ENCODE measurements around the gene RUFY1. TPM values are rescaled to one million over a fixed set of nuclear protein-coding genes. Genes with fewer than 3 reads are reported as not detected.

RUFY1 gene
- total and polyA plus RNA-seq, 10 of the 15 experiments (the other 5 are each of a cell fraction or from before 2014, with no cell fraction given): 5.7 to 36.3 (median 24.5) TPM

DNA sequence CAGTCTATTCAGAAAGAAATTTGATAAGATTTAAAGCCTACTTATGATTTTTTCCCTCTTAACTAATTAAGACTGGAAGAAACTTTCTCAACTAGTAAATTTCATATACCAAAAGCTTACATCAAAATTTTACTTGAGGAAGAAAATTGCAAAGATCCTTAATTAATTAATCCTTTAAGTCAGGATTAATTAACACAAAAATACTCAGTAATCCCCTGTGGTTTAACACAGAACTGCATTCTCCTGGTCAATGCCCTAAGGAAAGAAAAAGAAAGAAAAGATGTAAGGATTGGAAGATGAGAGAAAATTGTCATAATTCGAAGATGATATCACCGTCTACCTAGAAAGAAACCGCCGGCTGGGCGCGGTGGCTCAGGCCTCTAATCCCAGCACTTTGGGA, 17.3 kb upstream of the RUFY1 start:
- TF ChIP-seq IRF4 (IDR thresholded peaks at IDR 0.05; ENCODE audit: low read depth, low read length) (no peak), EED (IDR thresholded peaks at IDR 0.05; ENCODE audit: low read depth) (peak; percentile 23; the same call in 1 of the 2 replicates)
- Histone ChIP-seq H3K27ac (ENCODE audit: control insufficient read depth, insufficient read depth) (peak overlapping the region; percentile 70; the same call in 1 of the 2 replicates), H3K27me3 (replicated peaks in 1 of 2; ENCODE audit: control insufficient read depth in 2 of 2, insufficient read depth in 2 of 2, low read length in 1 of 2) (0 out of 4 replicates have a peak, but pooled peaks cover 0 to 2% of the 10 kb centered on the region in 2 experiments), H3K4me1 (ENCODE audit: control insufficient read depth, insufficient read depth, low read length) (peaks cover 5% of the 10 kb centered on the region; the same call in 1 of the 2 replicates), H3K36me3 (ENCODE audit: control insufficient read depth in 2 of 2, insufficient read depth in 2 of 2, low read length in 1 of 2) (no peaks in the 10 kb centered on the region), H3K79me2 (ENCODE audit: control insufficient read depth, insufficient read depth, low read length) (peaks cover 1% of the 10 kb centered on the region; the same call in 1 of the 2 replicates), H2AFZ (ENCODE audit: control insufficient read depth, low read depth, low read length) (no peak overlapping the region), H3K9ac (ENCODE audit: control insufficient read depth, insufficient read depth, low read length) (no peak overlapping the region), H3K4me3 (no peak overlapping the region), H3K9me3 (replicated peaks; ENCODE audit: control insufficient read depth, insufficient read depth, low read length) (no peaks in the 10 kb centered on the region; the same call in 2 of the 3 replicates), H4K20me1 (ENCODE audit: control insufficient read depth, insufficient read depth) (no peaks in the 10 kb centered on the region), H3K4me2 (ENCODE audit: control insufficient read depth, insufficient read depth) (no peak overlapping the region)
- intact Hi-C loops (cut with micrococcal nuclease; ENCODE audit: unreplicated experiment): no loop called here
- FAIRE-seq: no peak
- SMC1A ChIA-PET (ENCODE audit: uncharacterized antibody, unreplicated experiment): interaction anchor here (2.0 kb wide), 1 partner anchor 10 kb away, joined by 6 read pairs; no protein-coding TSS in a partner anchor
- no peak for DNase-seq (ENCODE audit: low read depth, low spot score)
- CTCF ChIA-PET: interaction anchor here (0.8 kb wide), 1 partner anchor 36 kb away, joined by 4 read pairs; no protein-coding TSS in a partner anchor
- no TSS peak for BruUV-seq (replicated peaks)
- in situ Hi-C loops (cut with MboI): no loop called here
- RAD21 ChIA-PET (ENCODE audit: unreplicated experiment): no interaction called here
- no peak for ATAC-seq
- 91% methylated on average over 6 of the region's 6 CpGs for WGBS (ENCODE audit: insufficient coverage, insufficient replicate concordance, low lambda C conversion rate, missing lambda C conversion rate)
- POLR2A ChIA-PET: no interaction called here

DNA sequence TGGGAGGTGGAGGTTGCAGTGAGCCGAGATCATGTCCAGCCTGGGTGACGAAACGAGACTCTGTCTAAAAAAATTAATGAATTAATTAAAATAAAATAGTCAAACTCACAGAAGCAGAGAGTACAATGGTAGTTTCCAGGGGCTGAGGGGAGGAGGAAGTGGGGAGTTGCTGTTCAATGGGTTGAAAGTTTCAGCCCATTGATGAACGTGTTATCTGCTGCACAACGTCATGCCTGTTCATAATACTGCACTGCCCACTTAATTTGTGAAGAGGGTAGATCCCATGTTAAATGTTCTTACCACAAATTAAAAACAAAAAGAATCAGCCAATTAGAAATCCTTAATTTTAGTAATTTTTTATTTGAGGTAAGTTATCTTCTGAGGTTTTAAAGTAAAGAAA, 16.4 kb upstream of the RUFY1 start:
- Histone ChIP-seq H3K79me2 (ENCODE audit: control insufficient read depth, insufficient read depth, low read length) (peaks cover 1% of the 10 kb centered on the region; the same call in 1 of the 2 replicates), H3K9ac (ENCODE audit: control insufficient read depth, insufficient read depth, low read length) (peak overlapping the region; percentile 35), H3K27me3 (replicated peaks in 1 of 2; ENCODE audit: control insufficient read depth in 2 of 2, insufficient read depth in 2 of 2, low read length in 1 of 2) (0 out of 4 replicates have a peak, but pooled peaks cover 0 to 2% of the 10 kb centered on the region in 2 experiments), H3K27ac (ENCODE audit: control insufficient read depth, insufficient read depth) (peak overlapping the region; percentile 70), H4K20me1 (ENCODE audit: control insufficient read depth, insufficient read depth) (no peaks in the 10 kb centered on the region), H3K4me2 (ENCODE audit: control insufficient read depth, insufficient read depth) (peak overlapping the region; percentile 78), H3K4me3 (peak overlapping the region; percentile 52), H3K36me3 (ENCODE audit: control insufficient read depth in 2 of 2, insufficient read depth in 2 of 2, low read length in 1 of 2) (no peaks in the 10 kb centered on the region), H3K9me3 (replicated peaks; ENCODE audit: control insufficient read depth, insufficient read depth, low read length) (no peaks in the 10 kb centered on the region; the same call in 2 of the 3 replicates), H2AFZ (ENCODE audit: control insufficient read depth, low read depth, low read length) (peak overlapping the region; percentile 8), H3K4me1 (ENCODE audit: control insufficient read depth, insufficient read depth, low read length) (peaks cover 5% of the 10 kb centered on the region; the same call in 1 of the 2 replicates)
- FAIRE-seq: peak; percentile 78
- no peak for DNase-seq (ENCODE audit: low read depth, low spot score)
- RAD21 ChIA-PET (ENCODE audit: unreplicated experiment): no interaction called here
- BruUV-seq (replicated peaks): no TSS peak
- in situ Hi-C loops (cut with MboI) (no loop called here), intact Hi-C loops (cut with micrococcal nuclease; ENCODE audit: unreplicated experiment) (no loop called here)
- SMC1A ChIA-PET (ENCODE audit: uncharacterized antibody, unreplicated experiment): interaction anchor here (2.0 kb wide), 1 partner anchor 9 kb away, joined by 6 read pairs; no protein-coding TSS in a partner anchor
- POLR2A ChIA-PET: no interaction called here
- peak; percentile 90 for ATAC-seq
- WGBS (ENCODE audit: insufficient coverage, insufficient replicate concordance, low lambda C conversion rate, missing lambda C conversion rate): 31% methylated on average over 5 of the region's 5 CpGs
- CTCF ChIA-PET: interaction anchor here (0.6 kb wide), 1 partner anchor 1406 kb away, joined by 3 read pairs; no protein-coding TSS in a partner anchor
- TF ChIP-seq BHLHE40 (IDR thresholded peaks at IDR 0.05; ENCODE audit: borderline replicate concordance in 1 of 2, low read depth in 2 of 2, low read length in 1 of 2): no peak
- no peak for TF ChIP-seq WRNIP1 (IDR thresholded peaks at IDR 0.05; ENCODE audit: borderline replicate concordance, low read depth, low read length)
- TF ChIP-seq, protein P1, sequence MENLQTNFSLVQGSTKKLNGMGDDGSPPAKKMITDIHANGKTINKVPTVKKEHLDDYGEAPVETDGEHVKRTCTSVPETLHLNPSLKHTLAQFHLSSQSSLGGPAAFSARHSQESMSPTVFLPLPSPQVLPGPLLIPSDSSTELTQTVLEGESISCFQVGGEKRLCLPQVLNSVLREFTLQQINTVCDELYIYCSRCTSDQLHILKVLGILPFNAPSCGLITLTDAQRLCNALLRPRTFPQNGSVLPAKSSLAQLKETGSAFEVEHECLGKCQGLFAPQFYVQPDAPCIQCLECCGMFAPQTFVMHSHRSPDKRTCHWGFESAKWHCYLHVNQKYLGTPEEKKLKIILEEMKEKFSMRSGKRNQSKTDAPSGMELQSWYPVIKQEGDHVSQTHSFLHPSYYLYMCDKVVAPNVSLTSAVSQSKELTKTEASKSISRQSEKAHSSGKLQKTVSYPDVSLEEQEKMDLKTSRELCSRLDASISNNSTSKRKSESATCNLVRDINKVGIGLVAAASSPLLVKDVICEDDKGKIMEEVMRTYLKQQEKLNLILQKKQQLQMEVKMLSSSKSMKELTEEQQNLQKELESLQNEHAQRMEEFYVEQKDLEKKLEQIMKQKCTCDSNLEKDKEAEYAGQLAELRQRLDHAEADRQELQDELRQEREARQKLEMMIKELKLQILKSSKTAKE (IDR thresholded peaks at IDR 0.05; ENCODE audit: low read depth, poor library complexity, severe bottlenecking): no peak
- no peak for TF ChIP-seq NBN (IDR thresholded peaks at IDR 0.05)
- no peak for TF ChIP-seq POU2F2 (IDR thresholded peaks at IDR 0.05; ENCODE audit: borderline replicate concordance, low read depth, low read length)
- TF ChIP-seq SIN3A (IDR thresholded peaks at IDR 0.05; ENCODE audit: low read depth, low read length): no peak
- peak; percentile 40; the same call in 1 of the 2 replicates for TF ChIP-seq MTA2 (IDR thresholded peaks at IDR 0.05; ENCODE audit: low read depth)
- TF ChIP-seq NR2F1 (conservative IDR thresholded peaks at IDR 0.05): no peak
- TF ChIP-seq ZNF274 (IDR thresholded peaks at IDR 0.05; ENCODE audit: insufficient read depth, insufficient read length): no peak
- TF ChIP-seq CREB1 (IDR thresholded peaks at IDR 0.05; ENCODE audit: low read depth): peak; percentile 75; the same call in 1 of the 2 replicates
- 0 out of 2 replicates have a peak, but pooled peaks have one; percentile 33 for TF ChIP-seq CREM (IDR thresholded peaks at IDR 0.05; ENCODE audit: low read depth)
- peak; percentile 60; the same call in 1 of the 2 replicates for TF ChIP-seq SPI1 (IDR thresholded peaks at IDR 0.05; ENCODE audit: borderline replicate concordance, insufficient read depth, low read depth, low read length)

Measured in GM12878 (cell line).